Gastrocnemius medialis (tissue), 4 donors: Measurements from ENCODE around the gene CREBBP.

Experiments
- CTCF ChIP-seq, 5 experiments: fragments of 450-650 bp in 3 of 5; fragments of 200-600 bp in 2 of 5; sonication (generic) in 2 of 5; IDR thresholded peaks in 4 of 5; conservative IDR thresholded peaks in 1 of 5; 1 replicate in 4 of 5; 2 replicates in 1 of 5; pipeline ENCODE4 v1.5.1; 2016 to 2019; ENCODE audit warnings: antibody characterized with exemption in 5 of 5, mild to moderate bottlenecking in 3 of 5, moderate library complexity in 3 of 5
- POLR2A ChIP-seq, 2 donors: fragments of 450-650 bp; IDR thresholded peaks; one replicate each; pipeline ENCODE4 v1.6.1; 2017; ENCODE audit warnings: antibody characterized with exemption in 2 of 2, mild to moderate bottlenecking in 2 of 2, moderate library complexity in 2 of 2

DNA sequence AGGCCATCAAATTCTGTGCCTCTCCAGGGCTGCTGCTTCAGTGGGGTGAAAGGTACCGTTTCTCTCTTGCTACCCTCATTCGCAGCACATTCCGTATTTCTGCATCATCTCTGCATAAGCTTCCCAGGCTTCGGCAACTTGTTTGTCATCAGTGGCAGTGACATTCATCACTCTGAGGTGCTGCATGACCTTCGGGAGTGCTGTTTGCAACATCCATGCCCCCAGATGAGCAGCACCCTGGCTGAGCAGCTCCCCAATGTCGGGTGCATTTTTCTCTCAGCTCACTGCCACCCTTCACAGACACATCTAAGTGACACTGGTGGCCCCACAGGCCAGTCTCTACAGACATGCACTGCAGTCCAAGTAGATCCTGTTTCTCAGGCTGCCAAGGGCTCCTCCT lies 3.8 kb downstream of the CREBBP start:
- TF ChIP-seq CTCF (IDR thresholded peaks at IDR 0.05 in 4 of 5, conservative IDR thresholded peaks at IDR 0.05 in 1 of 5) (no peak), POLR2A (IDR thresholded peaks at IDR 0.05) (no peak)
